ENCODE measurements around the gene CELA2B.

CELA2B gene

GRCh38 chr1:15524021-15524282 lies 48.0 kb downstream of the CELA2B start, which contains the start of gene CASP9:
Gene CASP9 (minus strand): TSS chr1:15524215. CDS start chr1:15524200, 15 bp downstream.
- in situ Hi-C loops (cut with MboI; ENCODE audit: low sequenced_read_pairs), result no loop called here

- in situ Hi-C loops (cut with MboI; ENCODE audit: low sequenced_read_pairs), result no loop called here
Observed at GRCh38 chr1:15524283-15525049, 48.6 kb downstream of the CELA2B start.

- in situ Hi-C loops (cut with MboI; ENCODE audit: low sequenced_read_pairs), result no loop called here
Observed at GRCh38 chr1:15525050-15526020, 49.4 kb downstream of the CELA2B start.

DNA sequence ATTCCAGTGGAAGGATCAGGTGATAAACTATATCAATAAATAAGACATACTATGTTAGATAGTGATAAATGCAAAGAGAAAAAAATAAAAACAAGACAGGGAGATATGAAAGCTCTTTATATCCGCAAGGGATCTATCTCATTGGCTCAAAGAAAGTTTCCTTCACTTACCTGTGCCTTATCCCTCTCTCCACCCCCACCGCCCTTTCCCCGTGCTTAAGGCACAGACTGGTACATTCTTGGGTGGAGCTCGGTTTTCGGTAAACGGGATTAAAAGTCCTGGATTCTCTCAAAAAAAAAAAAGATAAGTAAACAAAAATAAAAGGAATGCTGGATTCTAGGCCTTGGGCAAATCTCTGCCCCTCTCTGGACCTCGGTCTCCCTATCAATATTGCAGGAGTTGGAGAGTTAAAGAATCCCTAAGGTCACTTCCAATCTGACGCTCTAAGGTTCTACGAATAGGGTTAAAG lies 50.2 kb downstream of the CELA2B start:
- in situ Hi-C loops (cut with MboI; ENCODE audit: low sequenced_read_pairs), result no loop called here

- in situ Hi-C loops (cut with MboI; ENCODE audit: low sequenced_read_pairs), result no loop called here
Observed at GRCh38 chr1:15526490-15527339, 50.8 kb downstream of the CELA2B start, which contains the start of gene DNAJC16. Gene DNAJC16 (plus strand): TSS chr1:15526848. CDS start chr1:15529106, 2,258 bp downstream.

DNA sequence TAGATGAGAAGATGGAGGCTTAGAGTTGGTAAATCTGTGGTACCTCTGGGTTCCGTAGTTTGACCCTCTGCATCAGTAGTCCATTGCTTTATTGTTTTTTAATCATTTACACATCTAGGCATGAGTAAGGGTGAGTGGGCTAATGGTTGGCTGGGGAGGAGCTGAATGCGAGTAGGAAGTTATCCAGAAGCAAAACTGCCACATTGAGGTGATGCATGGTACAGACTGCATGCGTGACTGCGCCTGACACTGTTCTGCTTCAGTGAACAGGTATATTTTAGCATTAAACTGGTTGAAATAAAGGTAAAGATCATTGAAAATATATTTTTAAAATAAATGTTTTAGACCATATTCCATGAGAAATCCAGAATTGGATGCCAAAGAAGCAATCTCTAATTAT lies 55.1 kb downstream of the CELA2B start:
- in situ Hi-C loops (cut with MboI; ENCODE audit: low sequenced_read_pairs), result no loop called here

DNA sequence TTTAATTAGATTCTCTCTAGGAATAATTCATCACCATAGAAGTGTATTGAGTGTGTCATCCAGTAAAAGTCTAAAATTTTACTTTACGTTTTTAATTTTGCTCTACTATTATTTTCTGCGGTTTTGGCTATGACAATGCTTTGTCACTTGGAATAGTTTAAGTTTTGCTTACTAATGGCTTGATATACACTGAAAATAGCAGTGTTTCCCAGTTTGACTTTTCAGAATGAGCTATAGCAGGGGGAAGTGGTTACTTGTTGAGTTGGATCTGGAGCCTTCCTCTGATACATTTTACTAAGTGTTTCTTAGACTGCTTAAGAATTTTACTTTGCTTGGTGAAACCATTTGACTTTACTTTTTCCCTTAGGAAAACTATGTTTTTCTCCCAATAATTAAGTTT lies 55.8 kb downstream of the CELA2B start:
- in situ Hi-C loops (cut with MboI; ENCODE audit: low sequenced_read_pairs), result no loop called here

DNA sequence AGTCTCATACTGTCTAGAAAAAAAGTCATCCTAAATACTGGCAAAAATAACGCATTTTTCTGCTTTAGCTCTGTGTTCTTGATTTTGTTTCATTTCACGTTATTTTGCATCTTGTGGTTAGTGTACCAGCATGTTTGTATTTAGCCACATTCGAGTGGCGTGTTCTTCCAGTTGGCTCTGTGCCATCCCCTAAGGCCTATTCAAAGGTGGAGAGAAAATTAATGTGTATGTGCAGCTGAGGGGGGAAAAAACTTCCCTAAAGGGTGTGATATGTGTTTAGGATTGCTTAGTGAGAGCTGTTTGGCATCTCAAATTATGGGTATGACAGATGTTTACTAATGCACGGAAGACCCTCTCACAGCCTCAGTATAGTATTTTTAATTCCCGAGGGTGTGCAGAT lies 62.9 kb downstream of the CELA2B start:
- in situ Hi-C loops (cut with MboI; ENCODE audit: low sequenced_read_pairs), result no loop called here

DNA sequence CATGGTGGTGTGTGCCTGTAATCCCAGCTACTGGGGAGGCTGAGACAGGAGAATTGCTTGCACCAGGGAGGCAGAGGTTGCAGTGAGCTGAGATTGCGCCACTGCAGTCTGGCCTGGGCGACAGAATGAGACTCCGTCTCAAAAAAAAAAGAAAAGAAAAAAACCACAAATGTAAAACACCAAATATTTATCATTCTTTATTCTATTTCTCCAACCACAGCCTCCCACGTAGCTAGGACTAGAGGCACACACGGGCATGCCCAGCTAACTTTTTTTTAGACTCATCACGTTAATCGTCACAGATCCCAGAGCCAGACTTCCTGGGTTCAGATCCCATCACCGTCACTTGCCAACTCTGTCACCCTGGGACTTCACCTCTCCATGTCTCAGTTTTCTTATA lies 64.3 kb downstream of the CELA2B start:
- in situ Hi-C loops (cut with MboI; ENCODE audit: low sequenced_read_pairs), result no loop called here

Measured in HL-60/S4 treated with retinoic acid at 250 ng/mL for 4 days and 3 days (cell line).